Measurements from ENCODE around the gene TET2.

- TF ChIP-seq POLR2A (IDR thresholded peaks at IDR 0.05; ENCODE audit: low read depth, low read length) (no peak), POLR2AphosphoS5 (IDR thresholded peaks at IDR 0.05; ENCODE audit: low read depth, low read length) (no peak), TAF1 (IDR thresholded peaks at IDR 0.05; ENCODE audit: low read depth, low read length) (no peak)
These were observed 127.4 kb downstream of the TET2 start for GRCh38 chr4:105274090-105274489.

All from GM12891 (cell line).